Neural cell (in vitro differentiated cells): Measurements from ENCODE around the gene TBC1D3B. TPM values are rescaled to one million over a fixed set of nuclear protein-coding genes. Genes with fewer than 3 reads are reported as not detected.

Experiments
- H2AFZ ChIP-seq: fragments of 200-600, 300-800 bp; sonication (generic), shearing (Covaris generic); 2 replicates; pipeline ENCODE4 v1.6.0; 2014; ENCODE audit warnings: low read depth, mild to moderate bottlenecking, antibody characterized with exemption, low read length, moderate library complexity
- H3F3A ChIP-seq: fragments of 200-600 bp; shearing (Covaris generic); 2 replicates; pipeline ENCODE4 v1.6.1; 2016; ENCODE audit warnings: mild to moderate bottlenecking, moderate library complexity, mixed read lengths, antibody characterized with exemption, low read length; ENCODE audit not compliant: insufficient read depth, poor library complexity, severe bottlenecking
- H3K27ac ChIP-seq: fragments of 200-600, 300-800 bp; sonication (generic), shearing (Covaris generic); 2 replicates; pipeline ENCODE4 v1.5.1; 2014; ENCODE audit warnings: mild to moderate bottlenecking, low read length, moderate library complexity
- H3K27me3 ChIP-seq: fragments of 300-800, 200-600 bp; sonication (generic), shearing (Covaris generic); 2 replicates; pipeline ENCODE4 v1.6.0; 2014; ENCODE audit warnings: mild to moderate bottlenecking, low read depth, low read length, moderate library complexity; ENCODE audit not compliant: insufficient read depth
- H3K36me3 ChIP-seq: fragments of 300-800, 200-600 bp; sonication (generic), shearing (Covaris generic); 2 replicates; pipeline ENCODE4 v1.5.1; 2014; ENCODE audit warnings: mild to moderate bottlenecking, antibody characterized with exemption, low read length, moderate library complexity; ENCODE audit not compliant: insufficient read depth
- H3K4me2 ChIP-seq: fragments of 300-800, 200-600 bp; sonication (generic), shearing (Covaris generic); 2 replicates; pipeline ENCODE4 v1.6.0; 2014; ENCODE audit warnings: mild to moderate bottlenecking, low read length
- H3K4me3 ChIP-seq: fragments of 300-800, 200-600 bp; sonication (generic), shearing (Covaris generic); 2 replicates; pipeline ENCODE4 v1.5.1; 2014; ENCODE audit warnings: mild to moderate bottlenecking, low read length, moderate library complexity
- H3K79me2 ChIP-seq: fragments of 200-600 bp; shearing (Covaris generic); replicated peaks from 2 replicates; pipeline ENCODE4 v1.6.0; 2014; ENCODE audit warnings: mild to moderate bottlenecking, low read length, moderate library complexity; ENCODE audit not compliant: insufficient read depth
- H3K9ac ChIP-seq: fragments of 300-800, 200-600 bp; sonication (generic), shearing (Covaris generic); 2 replicates; pipeline ENCODE4 v1.6.1; 2016; ENCODE audit warnings: mild to moderate bottlenecking, low read length, mixed read lengths
- H3K9me2 ChIP-seq: fragments of 200-600 bp; shearing (Covaris generic); 2 replicates; pipeline ENCODE4 v1.6.1; 2016; ENCODE audit warnings: mild to moderate bottlenecking, low read length, mixed read lengths; ENCODE audit not compliant: insufficient read depth
- H3K9me3 ChIP-seq: fragments of 200-600, 300-800 bp; sonication (generic), shearing (Covaris generic); 2 replicates; pipeline ENCODE4 v1.6.1; 2016; ENCODE audit warnings: mild to moderate bottlenecking, mixed run types, low read length, moderate library complexity, mixed read lengths
- H4K20me1 ChIP-seq: fragments of 200-600 bp; shearing (Covaris generic); 2 replicates; pipeline ENCODE4 v1.6.1; 2016; ENCODE audit warnings: mild to moderate bottlenecking, mixed run types; ENCODE audit not compliant: insufficient read depth
- EP300 ChIP-seq: fragments of 450-650 bp; conservative IDR thresholded peaks from 2 replicates; pipeline ENCODE4 v1.6.1; 2014; ENCODE audit warnings: antibody characterized with exemption, mild to moderate bottlenecking, moderate library complexity; ENCODE audit not compliant: poor library complexity, severe bottlenecking
- EZH2 ChIP-seq: fragments of 200-600, 300-800 bp; shearing (Covaris generic), sonication (generic); IDR thresholded peaks from 2 replicates; pipeline ENCODE4 v1.6.1; 2014; ENCODE audit warnings: antibody characterized with exemption, low read length, borderline replicate concordance, mild to moderate bottlenecking; ENCODE audit not compliant: insufficient read depth, poor library complexity, severe bottlenecking
- MXI1 ChIP-seq: fragments of 450-650 bp; conservative IDR thresholded peaks from 2 replicates; pipeline ENCODE4 v1.6.1; 2014; ENCODE audit warnings: antibody characterized with exemption, mild to moderate bottlenecking; ENCODE audit not compliant: poor library complexity, severe bottlenecking
- POLR2AphosphoS5 ChIP-seq: IDR thresholded peaks from 2 replicates; pipeline ENCODE4 v1.6.1; 2012
- RAD21 ChIP-seq: fragments of 450-650 bp; conservative IDR thresholded peaks from 2 replicates; pipeline ENCODE4 v1.6.1; 2014; ENCODE audit warnings: antibody characterized with exemption, mild to moderate bottlenecking, moderate library complexity
- SMC3 ChIP-seq: fragments of 450-650 bp; conservative IDR thresholded peaks from 2 replicates; pipeline ENCODE4 v1.6.1; 2014; ENCODE audit warnings: antibody characterized with exemption, mild to moderate bottlenecking, moderate library complexity; ENCODE audit not compliant: poor library complexity
- TAF1 ChIP-seq: IDR thresholded peaks from 2 replicates; pipeline ENCODE4 v1.6.1; 2012; ENCODE audit warnings: low read depth
- polyA plus RNA-seq: library from polyadenylated mRNA; depleted of rRNA; stranded (reverse); fragments of >200 nt; gene quantifications from 2 replicates; pipeline ENCODE4 v1.2.3, GENCODE V29; 2014
- TF ChIP-seq, protein P1 (sequence below): fragments of 450-650 bp; IDR thresholded peaks from 2 replicates; pipeline ENCODE4 v1.5.1; 2014; ENCODE audit warnings: antibody characterized with exemption, mild to moderate bottlenecking, moderate library complexity; ENCODE audit not compliant: poor library complexity, severe bottlenecking
- TF ChIP-seq, protein P2 (sequence below): IDR thresholded peaks from 2 replicates; pipeline ENCODE4 v1.6.1; 2012; ENCODE audit warnings: borderline replicate concordance

The TBC1D3B gene
- polyA plus RNA-seq, 1 donor from 2014 or later, result 9.8 TPM

DNA sequence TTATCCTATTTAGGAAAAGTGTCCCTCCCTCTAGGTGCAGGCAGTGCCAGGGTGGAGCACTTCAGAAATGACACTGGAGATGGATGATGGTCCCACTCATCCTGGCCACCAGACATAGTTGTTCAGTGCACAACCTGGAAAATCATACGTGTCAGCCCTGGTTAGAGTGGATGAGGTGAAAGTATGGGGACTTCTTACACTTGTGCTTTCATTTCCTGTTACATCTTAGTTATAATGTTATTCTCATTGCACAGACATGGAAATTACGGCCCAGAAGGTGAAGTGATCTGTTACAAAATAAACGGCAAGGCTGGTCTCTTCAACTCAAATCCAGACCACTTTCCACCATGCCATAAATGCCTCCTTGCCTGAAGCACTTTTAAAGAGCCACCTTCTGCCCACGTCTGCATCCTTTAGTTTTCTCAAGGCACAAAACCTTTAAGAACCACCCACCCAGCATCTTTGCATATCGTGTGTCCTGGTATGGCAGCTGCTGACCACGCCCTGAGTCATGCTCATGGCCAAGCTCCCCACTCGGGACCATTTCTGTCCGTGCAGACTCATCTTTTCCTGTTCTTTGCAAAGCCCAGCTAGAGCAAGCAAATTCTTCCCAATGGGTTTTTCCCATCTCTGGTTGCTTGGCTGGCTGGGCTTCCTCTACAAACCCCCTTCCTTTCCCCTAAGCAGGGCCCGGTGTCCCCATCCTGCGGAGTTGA is 22.4 kb downstream of the TBC1D3B start:
- Histone ChIP-seq H3K36me3 (no peaks in the 10 kb centered on the region), H3K9ac (no peak overlapping the region), H3K4me3 (no peak overlapping the region), H3K9me2 (no peaks in the 10 kb centered on the region), H3K79me2 (no peaks in the 10 kb centered on the region), H3K27ac (no peak overlapping the region), H3K27me3 (no peaks in the 10 kb centered on the region), H3K9me3 (no peaks in the 10 kb centered on the region), H2AFZ (no peak overlapping the region), H4K20me1 (no peaks in the 10 kb centered on the region), H3F3A (no peaks in the 10 kb centered on the region), H3K4me2 (no peak overlapping the region)
- TF ChIP-seq MXI1 (no peak), POLR2AphosphoS5 (no peak), EP300 (no peak), SMC3 (no peak), EZH2 (no peak), TAF1 (no peak)
- TF ChIP-seq, protein P1, sequence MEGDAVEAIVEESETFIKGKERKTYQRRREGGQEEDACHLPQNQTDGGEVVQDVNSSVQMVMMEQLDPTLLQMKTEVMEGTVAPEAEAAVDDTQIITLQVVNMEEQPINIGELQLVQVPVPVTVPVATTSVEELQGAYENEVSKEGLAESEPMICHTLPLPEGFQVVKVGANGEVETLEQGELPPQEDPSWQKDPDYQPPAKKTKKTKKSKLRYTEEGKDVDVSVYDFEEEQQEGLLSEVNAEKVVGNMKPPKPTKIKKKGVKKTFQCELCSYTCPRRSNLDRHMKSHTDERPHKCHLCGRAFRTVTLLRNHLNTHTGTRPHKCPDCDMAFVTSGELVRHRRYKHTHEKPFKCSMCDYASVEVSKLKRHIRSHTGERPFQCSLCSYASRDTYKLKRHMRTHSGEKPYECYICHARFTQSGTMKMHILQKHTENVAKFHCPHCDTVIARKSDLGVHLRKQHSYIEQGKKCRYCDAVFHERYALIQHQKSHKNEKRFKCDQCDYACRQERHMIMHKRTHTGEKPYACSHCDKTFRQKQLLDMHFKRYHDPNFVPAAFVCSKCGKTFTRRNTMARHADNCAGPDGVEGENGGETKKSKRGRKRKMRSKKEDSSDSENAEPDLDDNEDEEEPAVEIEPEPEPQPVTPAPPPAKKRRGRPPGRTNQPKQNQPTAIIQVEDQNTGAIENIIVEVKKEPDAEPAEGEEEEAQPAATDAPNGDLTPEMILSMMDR, result no peak
- TF ChIP-seq, protein P2, sequence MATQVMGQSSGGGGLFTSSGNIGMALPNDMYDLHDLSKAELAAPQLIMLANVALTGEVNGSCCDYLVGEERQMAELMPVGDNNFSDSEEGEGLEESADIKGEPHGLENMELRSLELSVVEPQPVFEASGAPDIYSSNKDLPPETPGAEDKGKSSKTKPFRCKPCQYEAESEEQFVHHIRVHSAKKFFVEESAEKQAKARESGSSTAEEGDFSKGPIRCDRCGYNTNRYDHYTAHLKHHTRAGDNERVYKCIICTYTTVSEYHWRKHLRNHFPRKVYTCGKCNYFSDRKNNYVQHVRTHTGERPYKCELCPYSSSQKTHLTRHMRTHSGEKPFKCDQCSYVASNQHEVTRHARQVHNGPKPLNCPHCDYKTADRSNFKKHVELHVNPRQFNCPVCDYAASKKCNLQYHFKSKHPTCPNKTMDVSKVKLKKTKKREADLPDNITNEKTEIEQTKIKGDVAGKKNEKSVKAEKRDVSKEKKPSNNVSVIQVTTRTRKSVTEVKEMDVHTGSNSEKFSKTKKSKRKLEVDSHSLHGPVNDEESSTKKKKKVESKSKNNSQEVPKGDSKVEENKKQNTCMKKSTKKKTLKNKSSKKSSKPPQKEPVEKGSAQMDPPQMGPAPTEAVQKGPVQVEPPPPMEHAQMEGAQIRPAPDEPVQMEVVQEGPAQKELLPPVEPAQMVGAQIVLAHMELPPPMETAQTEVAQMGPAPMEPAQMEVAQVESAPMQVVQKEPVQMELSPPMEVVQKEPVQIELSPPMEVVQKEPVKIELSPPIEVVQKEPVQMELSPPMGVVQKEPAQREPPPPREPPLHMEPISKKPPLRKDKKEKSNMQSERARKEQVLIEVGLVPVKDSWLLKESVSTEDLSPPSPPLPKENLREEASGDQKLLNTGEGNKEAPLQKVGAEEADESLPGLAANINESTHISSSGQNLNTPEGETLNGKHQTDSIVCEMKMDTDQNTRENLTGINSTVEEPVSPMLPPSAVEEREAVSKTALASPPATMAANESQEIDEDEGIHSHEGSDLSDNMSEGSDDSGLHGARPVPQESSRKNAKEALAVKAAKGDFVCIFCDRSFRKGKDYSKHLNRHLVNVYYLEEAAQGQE, result no peak

DNA sequence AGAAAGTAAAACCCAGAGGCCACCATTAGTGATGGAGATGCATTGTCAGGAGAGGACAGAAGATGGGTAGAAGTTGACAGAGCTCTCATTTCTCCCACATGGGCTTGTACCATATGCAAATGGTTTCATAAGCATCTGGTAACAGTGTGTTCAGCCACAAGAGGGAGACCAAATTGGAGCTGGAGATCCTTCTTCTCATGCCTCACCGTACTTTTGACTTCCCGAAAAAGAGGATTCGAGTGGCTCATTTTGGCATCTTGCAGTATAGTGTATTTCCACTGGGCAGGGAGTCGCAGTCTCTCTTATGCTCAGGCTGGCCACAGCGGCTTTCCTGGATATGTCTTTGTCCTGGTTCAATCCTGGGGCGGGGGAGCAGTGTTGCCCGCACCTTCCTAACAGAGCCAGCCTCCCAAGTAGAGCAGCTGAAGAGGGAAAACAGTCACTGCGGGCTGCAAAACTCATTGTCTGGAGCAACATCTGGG is 23.8 kb downstream of the TBC1D3B start:
- H3K9me3 ChIP-seq, result no peaks in the 10 kb centered on the region
- no peak overlapping the region for H3K27ac ChIP-seq
- no peaks in the 10 kb centered on the region for H3K27me3 ChIP-seq
- H3K9ac ChIP-seq, result no peak overlapping the region
- no peaks in the 10 kb centered on the region for H3K79me2 ChIP-seq
- no peak overlapping the region for H2AFZ ChIP-seq
- H3K36me3 ChIP-seq, result no peaks in the 10 kb centered on the region
- H3K9me2 ChIP-seq, result no peaks in the 10 kb centered on the region
- H3K4me3 ChIP-seq, result no peak overlapping the region
- no peak overlapping the region for H3K4me2 ChIP-seq
- no peaks in the 10 kb centered on the region for H4K20me1 ChIP-seq
- TF ChIP-seq MXI1 (no peak), EP300 (no peak), RAD21 (no peak), SMC3 (no peak), TAF1 (no peak), EZH2 (no peak), POLR2AphosphoS5 (no peak)
- TF ChIP-seq, protein P2, result no peak
- TF ChIP-seq, protein P1, result no peak
- H3F3A ChIP-seq, result no peaks in the 10 kb centered on the region
